ENCODE measurements around the gene TNS4.

TNS4 gene

DNA sequence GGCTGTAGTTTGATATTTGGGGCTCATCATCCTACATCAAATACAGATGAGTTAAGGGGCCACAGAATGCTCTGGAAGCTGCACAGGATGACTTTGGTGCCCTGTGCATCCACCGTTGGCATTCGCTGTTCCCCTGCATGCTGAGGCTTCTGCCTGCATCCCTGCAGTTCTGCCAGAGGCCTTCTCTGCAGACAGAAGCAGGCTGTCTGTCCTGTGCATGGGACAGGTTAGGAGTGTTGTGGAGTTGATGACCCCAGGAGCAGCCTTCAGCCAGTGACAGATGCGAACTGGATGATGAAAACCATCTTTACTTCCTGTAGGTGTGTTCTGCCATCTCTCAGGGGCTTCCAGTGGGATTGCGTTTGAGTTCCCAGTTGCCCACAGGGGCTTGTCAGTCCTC, 13.6 kb upstream of the TNS4 start:
- DNase-seq, result no peak

DNA sequence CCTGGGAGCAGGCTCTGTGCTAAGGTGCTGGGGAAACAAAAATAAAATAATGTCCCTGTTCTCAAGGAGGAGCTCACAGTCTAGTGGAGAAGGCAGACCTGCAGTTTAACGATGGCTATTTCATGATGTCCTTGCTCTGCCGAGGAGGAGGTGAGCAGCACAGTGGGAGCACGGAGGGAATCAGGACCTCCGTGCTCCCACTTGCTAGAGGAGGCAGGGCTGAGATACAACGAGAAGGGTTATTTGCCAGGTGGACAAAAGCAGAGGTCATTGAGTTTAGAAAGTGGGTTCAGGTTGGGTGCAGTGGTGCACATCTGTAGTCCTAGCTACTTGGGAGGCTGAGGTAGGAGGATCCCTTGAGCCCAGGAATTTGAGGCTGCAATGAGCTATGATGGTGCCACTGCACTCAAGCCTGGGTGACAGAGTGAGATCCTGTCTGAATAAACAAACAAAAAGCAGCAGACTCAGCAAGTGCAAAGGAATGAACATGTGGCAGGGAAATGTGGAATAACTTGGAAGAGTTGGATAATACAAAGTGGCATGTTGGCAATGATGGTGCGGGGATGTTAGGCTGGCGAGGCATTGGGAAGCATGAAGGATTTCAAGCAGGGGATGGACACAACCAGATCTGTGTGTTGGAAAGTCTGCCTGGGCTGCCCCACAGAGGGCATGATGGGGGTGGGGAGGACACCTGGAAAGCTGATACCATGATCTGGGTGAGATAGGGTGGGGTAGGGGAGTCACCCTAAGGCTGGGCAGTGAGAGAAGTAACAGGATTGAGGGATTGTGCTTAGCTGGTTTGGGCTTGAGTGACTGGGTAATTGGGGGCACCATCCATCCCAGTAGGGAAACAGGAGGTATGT, 12.8 kb upstream of the TNS4 start:
- DNase-seq, result no peak

DNA sequence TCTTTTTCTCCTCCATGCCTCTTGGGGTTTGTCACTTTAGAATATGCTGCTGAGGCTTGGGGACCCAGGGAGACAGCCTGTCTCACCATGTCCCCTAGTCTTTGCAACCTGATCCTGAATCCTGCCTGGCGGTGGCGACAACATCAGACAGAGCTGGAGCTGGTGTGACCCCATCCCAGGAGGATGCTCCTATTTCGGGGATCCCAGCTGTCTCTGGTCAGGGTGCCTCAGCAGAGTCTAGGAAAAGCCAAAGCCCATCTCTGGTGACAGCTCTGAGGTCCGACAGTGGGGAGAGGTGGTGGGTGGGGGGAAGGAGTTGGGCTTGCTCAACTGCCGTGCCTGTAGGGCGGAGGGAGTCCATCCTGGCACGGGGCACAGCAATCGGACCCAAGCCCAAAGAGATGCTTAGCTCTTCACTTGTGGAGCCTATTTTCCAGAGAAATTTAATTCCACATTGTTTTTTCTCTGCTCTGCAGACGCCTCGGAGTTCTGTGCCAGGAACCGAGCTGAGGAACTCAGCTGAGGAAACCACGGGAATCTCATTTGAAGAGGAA, 10.3 kb upstream of the TNS4 start:
- no peak for DNase-seq

DNA sequence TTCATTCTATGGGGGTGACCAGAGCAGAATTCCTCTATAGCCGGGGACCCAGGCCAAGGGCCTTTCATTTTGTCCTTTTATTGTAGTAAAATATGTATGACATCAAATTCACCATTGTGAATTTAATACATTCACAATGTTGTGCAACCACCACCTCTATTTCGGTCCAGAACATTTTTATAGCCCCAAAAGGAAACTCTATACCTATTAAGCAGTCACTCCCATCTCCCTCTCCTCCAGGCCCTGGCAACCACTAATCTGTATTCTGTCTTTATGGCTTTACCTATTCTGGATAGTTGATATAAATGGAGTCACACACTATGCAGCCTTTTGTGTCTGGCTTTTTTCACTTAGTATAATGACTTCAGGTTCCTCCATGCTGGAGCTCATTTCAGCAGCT, 9.7 kb upstream of the TNS4 start:
- no peak for DNase-seq

DNA sequence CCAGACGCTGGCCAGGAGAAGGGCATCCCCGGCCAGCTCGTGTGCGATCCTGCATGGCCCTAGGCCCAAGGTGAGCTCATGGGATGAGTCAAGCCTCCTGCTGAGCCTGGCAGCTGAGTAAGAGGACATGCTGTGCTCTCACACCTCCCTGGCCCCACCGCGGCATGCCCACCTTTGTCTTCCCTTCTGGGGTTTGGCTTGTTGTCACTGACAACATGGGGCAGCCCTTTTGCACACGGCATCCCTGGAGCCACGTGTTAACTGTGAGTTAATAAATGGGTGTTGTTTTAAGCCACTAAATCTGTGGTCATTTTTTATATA, 8.9 kb upstream of the TNS4 start:
- DNase-seq, result no peak

DNA sequence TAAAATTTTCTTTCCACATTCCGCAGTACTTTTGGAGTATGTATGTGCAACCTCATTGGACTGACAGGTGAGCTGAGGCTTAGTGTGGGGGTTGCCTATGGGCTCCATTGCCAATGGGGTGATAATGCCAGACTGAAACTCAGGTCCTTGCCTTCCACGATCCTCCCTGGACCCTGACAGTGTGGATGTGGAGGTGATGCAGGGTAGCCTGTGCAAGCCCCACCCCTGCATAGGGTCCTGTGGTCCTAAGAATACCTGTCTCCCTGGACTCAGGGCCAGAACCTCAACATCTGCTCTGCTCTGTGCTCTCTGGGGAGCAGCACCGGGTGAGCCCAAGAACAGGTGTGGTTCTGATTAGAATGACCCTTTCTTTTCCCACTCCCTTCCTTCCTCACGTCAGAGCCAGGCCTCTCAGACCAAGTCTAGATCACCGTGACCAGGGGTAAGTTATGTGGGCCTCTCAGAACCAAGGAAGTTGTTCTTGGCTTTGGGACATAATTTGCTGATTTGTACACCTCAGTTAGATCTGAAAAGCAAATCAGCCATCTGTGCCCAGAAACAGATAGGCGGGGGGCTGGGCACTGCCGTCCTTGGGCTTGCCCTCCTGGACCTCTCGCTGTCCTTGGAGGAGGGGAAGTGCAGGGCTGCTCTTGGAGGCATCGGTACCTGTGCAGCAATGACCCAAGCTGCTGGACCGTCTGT, 8.4 kb upstream of the TNS4 start:
- DNase-seq, result no peak

DNA sequence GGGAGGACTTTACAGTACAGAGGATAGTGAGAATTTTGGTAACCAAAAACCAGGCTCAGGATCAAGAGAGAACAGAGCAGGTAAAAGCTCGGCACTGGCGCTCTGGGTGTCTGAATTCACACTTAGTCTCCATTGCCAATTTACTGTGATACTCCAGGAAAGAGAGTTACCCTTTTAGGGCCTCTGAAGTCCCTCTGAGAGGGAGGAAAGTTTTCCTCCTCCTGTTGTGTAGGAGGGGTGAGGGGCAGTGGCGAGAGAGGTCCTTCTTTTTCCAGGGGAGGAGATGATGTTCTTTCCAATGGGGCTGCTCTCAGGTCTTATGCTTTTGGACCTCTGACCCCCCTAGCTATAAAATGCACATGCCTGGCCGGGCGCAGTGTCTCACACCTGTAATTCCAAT, 5.4 kb upstream of the TNS4 start:
- no peak for DNase-seq

DNA sequence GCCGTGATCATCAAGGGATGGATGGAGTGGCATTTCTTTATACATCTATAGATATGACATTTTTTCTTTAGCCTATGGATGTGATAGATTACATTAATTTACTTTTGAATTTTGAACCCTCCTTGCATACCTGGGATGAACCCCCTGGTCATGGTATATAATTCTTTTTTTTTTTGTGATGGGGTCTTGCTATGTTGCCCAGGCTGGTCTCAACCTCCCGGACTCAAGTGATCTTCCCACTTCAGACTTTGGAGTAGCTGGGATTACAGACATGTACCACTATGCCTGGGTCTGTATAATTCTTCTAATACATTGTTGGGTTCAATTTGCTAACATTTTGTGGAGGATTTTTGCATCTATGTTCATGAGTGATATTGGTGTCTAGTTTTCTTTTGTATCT, 1.7 kb upstream of the TNS4 start:
- DNase-seq, result no peak

DNA sequence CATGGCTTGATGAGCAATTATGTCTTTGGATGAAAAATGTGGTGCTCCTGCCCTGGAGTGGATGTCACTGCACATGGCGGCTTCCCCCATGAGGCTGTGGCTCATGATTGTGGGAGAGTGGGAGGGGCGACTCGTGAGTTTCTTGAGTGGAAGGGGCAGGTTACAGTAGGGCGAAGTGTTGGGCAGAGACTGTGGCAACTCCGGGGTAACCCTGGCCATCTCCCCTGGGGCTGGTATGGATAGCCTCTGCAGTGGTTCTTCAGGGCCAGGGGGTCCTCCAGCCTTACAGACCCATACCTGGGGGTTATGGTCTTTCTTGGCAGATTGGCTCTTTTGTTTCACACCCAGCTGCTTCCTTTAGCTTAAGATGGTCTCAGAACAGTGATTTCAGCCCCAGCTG, 1.3 kb upstream of the TNS4 start:
- DNase-seq, result no peak

DNA sequence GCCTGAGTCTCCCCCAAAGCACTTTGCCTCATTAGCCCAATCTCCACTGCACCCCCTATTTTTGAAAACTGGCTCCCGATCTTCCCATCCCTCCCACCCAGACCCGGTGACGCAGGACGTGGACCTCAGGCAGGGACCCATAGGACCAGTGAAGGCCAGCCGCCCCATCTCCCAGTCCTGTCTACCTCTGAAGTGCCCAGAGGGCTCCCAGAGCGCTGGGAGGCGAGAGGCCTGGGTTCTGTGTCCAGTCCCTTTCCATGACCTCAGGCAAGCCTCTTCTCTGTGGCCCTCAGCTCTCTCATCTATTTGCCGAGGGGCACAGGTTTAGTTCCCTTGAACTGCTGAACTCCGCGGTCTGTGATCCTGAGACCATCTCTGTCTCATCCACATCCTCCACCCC, 714 bp downstream of the TNS4 start:
- no peak for DNase-seq

DNA sequence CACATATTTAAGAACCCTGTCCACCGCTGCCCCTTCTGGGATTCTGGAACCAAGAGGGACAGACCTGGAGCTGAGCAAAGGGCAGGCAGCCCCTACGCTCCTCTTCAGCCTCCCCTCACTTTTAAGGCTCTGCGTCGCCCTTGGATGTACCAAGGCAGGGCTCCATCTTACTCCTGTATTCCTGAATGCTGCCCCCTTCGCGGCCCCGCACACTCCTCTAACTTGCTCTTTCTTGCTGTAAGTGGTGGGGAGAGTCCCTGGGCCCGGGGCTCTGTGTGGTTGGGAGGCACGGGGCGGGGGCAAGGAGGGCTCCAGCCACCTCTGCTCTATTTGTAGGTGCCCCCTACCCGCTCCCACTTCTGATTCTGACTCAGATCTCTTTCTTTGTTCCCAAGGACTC, 1.2 kb downstream of the TNS4 start:
- DNase-seq, result no peak

DNA sequence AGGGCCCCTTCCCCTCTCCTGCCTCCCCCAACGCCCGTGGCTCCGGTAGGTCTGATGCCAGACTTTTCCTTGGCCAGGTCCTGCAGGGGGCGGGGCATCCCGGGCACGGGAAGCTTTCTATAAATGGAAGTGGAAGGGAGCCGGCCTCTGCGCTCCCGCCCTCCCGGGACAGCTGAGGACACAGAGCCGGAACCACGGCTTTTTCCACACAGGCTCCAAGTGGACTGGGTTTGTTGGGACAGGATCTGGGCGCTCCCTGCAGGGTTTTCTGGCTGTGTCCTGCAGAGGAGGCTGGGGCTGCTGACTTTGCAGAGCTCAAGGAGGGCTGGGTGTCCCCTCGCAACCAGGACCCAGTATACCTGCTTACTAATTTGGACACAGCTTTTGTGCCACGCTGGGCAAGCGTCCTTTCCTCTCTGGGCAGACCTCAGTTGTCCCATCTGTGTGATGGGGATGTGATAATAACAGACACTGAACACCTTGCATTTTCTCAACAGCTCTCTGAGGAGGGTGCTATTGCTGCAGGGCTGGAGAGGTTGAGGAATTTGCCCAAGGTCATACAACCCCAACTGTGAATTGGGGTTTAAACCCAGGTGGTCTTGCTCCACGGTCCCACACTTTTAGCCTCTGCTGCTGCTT, 1.8 kb downstream of the TNS4 start:
- no peak for DNase-seq

DNA sequence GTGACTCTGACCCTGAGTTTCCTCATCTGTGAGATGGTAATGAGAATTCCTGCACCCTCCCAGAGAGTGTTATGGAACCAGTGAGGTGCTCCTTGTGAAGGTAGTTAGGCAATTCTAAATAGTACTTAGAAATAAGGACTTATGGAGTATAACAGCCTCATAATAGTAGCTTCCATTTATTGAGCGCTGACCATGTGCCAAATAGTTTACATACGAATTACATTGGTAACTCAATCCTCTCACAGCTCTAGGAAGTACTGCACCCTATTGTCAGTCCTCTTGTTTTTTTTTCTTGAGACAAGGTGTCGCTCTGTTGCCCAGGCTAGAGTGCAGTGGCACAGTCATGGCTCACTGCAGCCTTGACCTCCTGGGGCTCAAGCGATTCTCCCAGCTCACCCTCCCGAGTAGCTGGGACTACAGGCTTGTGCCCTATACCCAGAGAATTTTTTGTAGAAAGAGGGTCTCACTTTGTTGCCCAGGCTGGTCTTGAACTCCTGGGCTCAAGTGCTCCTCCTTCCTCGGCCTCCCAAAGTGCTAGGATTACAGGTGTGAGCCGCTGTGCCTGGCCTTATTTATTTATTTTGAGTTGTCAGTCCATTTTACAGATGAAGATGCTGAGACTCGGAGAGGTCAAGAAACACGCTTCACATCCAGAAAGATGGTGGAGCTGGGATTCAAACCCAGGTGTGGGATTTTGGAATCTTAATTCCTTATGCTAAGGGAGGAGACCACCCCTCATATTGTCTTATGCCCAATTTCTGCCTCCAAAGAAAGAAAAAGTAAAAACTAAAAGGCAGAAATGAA, 2.9 kb downstream of the TNS4 start:
- no peak for DNase-seq

DNA sequence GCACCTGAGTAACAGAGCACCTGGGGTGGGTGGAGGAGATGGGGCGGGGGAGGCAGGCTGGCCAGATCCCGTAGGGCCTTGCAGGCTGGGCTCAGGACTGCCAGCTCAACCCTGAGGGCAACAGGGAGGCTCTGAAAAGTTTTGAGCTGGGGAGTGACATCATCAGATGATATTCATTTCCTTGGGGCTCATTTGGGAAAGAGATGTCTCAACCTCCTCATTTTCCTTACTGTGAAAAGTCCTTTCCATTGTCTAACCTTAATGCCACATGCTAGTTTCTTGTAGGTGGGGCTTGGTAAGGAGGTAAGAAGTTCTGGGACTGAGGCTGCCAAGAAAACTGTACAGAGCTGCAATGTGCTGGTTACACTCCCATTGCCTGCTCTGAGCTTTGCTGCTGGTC, 3.7 kb downstream of the TNS4 start:
- no peak for DNase-seq

DNA sequence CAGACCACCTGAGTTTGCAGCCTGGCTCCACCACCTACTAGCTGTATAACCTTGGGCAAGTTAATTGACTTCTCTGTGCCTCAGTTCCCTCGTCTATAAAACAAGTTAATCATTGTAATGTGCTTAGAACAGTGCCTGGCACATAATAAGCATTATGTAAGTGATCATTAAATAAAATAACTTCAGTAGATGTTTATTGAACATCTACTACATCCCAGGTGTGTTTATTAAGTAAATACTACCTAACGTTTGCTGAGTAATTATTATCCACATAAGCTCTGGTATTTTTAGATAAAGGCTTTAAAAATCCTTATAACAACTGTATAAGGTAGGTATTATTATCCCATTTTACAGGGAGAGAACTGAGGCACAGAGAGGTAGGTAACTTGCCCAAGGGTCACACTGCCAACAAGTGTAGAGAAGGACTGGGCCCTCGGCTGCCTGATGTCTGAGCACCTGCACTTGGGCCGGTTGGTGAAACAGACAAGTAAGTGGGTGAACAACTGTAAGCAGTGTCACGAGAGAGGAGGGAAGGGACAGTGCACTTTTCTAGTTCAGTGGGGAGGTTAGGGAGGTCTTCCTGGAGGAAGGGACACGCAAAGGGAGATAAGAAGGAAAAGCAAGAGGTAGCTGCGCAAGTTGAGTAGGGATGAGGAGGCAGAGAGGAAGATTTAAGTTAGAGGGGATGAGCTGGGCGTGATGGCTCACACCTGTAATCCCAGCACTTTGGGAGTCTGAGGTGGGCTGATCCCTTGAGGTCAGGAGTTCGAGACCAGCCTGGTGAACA, 4.6 kb downstream of the TNS4 start:
- DNase-seq, result no peak

DNA sequence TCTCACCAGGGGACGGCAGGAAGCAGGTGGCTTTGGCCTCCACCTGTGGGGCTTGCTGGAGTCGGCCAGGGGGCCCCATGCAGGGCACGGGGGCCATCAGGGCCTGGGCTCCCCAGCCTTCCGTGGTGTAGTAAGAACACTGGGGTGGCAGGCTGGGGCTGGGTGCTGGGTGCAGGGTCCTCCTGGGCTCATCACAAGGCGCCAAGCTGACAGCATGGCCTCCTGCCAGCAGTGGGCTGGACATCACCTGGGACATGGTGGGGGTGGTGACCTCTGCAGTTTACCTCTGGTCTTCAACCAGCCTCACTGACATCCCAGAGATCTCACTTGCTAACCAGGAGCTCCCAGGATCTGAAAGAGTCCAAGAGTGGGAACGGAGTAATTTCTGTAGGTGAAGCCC, 5.3 kb downstream of the TNS4 start:
- DNase-seq, result no peak

DNA sequence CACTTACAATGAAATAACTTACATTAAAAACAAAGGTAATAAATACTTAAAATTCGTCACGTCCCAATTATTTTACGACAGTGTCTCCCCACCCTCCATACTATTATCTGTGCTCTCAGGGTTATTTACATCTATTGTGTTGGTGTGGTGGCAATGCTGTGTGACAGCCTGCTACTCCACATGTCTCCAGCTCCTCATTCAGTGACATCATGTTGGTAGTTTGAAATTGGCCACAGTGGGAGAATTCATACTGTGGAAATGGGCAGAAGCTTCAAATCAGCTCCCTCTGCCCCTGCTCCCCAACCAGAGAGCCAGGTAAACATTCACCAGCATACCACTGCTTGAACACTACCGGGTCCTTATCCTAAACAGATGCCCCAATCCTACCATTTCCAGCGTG, 6.3 kb downstream of the TNS4 start:
- DNase-seq, result no peak

DNA sequence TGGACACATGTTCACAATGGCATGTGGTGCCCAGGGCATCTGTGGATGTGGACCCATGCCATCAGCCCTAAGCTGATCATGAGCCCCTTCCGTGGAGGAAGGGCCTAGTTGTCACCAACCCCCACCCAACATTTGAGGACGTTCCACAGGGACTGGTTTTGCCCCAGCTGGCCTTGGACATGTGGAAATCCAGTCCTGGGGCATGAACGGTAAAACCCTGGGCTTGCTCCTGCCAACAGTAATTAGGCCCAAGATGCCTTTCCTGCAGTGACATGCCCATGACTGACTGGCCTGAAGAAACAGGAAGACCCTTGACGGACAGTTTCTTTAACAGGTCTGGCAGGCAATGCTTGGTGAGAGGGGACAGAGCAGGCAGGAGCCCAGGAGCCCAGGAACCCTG, 7.7 kb downstream of the TNS4 start:
- DNase-seq, result no peak

DNA sequence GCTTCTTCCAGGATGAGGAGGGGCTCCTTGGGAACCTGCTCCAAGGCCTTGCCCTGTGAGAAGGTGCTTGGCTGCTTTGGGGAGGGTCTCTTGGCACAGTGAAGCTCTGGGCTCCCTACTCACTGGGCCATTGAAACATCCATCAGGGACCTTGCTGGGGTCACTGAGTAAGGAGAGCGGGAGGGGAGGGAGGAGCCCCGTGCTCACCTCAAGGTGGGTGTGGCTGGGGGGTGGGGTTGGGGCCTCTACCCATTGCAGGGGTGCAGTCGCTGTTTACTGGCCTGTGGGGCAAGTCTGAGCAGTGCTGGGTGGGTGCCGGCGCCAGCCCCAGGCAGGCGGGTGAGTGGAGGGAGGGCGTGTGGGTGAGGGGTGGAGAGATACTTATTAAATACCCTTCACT, 9.9 kb downstream of the TNS4 start:
- no peak for DNase-seq

DNA sequence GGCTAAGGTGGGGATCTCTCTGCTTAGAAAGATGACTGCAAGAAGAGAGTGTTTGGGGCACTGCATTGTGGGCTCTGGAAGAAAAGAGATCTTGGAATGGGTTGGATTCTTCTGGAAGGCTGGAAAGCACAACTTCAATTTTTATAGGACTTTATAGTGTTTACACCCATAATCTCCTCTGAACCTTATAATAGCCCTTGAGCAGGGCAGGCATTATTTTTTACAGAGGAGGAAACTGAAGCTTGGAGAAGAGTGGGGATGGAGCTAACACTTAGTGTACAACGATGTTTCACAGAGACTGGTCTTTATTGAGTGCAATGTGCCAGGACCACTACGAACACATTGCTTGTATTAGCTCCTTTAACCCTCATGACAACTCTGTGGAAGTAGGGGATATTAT, 10.4 kb downstream of the TNS4 start:
- no peak for DNase-seq

DNA sequence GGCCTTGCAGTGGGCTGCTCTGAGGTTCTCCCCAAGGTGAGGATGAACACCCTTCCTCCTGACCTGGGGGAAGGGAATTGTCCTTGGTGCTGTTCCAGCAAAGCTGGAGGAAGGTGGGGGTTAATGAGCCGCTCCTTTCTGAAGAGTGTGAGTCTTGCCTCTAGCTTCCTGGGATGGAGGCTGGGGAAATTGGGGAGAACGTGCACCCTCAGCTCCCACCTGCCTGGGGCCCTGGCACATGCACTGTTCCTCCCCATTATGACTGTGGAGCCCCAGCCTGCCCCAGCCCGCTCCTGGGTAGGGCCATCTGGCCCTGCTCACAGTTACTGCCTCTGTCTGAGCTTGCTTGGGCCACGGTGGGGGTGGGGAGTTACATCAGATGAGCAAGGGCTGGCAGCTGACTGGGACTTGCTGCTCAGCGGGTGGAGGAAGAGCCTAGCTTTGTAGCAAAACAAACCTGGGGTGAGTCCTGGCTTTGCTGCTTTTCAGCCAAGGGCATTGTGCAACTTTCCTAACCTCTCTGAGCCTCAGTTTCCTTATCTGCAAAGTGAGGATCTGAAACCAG, 11.1 kb downstream of the TNS4 start:
- peak; percentile 34 for DNase-seq
